GM18505 (cell line): ENCODE data around the gene PIPOX.

Experiments used
- ATAC-seq: cut with Tn5 transposase; IDR thresholded peaks from one replicate; pipeline ENCODE4 v1.9.1; 2021; ENCODE audit not compliant: unreplicated experiment
- POLR2A ChIP-seq: IDR thresholded peaks from 4 replicates; pipeline ENCODE4 v1.6.1; 2011; ENCODE audit warnings: borderline replicate concordance; ENCODE audit not compliant: insufficient read depth, insufficient read length; ENCODE audit errors: extremely low read depth

Gene PIPOX

DNA sequence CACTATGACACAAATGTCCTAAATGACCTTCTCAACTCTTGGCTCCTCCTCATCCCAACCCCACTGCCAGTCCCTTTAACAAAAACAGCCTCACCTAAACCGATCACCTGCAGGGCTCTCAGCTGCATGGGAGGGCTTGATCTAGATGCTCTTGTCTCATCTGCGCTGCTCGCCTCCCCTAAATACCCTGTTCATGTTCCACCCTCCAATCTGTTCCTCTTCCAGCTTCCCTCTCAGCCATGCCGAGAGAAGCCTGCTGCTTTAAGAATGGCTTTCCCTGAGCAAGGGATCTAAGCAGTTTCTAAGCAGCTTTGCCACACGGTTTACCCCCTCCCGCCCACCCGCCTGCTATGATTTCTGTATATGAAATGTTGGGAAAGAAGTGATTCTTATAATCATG is 23.7 kb downstream of the PIPOX start:
- ATAC-seq: no peak
- TF ChIP-seq POLR2A: no peak

- no peak for TF ChIP-seq POLR2A
- no peak for ATAC-seq
Measured at GRCh38 chr17:29068818-29069217, 25.9 kb downstream of the PIPOX start.

GRCh38 chr17:29069526-29070041 is 26.6 kb downstream of the PIPOX start:
- no peak for ATAC-seq
- TF ChIP-seq POLR2A: no peak

DNA sequence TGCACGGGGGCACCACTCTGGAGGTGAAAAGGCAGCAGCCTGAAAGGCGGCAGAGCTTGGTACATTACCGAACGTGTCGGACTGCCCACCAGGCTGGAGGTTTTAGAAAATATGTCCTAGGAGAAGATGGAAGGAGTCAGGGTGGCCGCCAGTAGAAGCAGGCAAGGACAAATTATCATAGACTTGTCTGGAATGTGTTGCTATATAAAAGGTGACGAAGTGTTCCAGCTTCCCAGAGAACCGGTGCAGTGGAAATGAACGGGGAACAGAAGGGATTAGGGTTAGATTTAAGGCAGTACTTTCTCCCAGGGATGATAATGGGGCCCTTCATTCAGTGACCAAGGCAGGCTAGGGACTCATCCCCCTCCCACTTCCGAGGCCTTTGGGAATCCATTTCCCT is 27.4 kb downstream of the PIPOX start:
- no peak for TF ChIP-seq POLR2A
- ATAC-seq: no peak

DNA sequence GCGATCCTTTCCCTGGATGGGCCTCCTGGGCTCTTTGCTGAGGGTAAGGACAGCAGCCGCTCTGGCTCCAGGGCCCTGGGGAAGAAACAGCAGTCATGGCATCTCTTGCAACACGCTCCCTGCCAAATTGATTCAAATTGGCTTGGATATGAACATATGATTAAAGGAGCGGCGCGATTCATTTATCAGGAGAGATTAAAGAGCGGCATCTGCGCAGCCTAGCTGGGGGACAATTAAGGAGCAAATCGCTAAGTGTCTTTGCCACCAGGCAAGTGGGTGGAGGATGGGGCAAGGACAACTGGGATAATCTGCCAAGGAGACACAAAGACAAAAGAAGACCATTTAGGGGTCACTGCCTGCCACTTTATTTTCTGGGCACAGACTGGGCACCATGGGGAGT is 27.8 kb downstream of the PIPOX start:
- no peak for TF ChIP-seq POLR2A
- ATAC-seq: no peak

DNA sequence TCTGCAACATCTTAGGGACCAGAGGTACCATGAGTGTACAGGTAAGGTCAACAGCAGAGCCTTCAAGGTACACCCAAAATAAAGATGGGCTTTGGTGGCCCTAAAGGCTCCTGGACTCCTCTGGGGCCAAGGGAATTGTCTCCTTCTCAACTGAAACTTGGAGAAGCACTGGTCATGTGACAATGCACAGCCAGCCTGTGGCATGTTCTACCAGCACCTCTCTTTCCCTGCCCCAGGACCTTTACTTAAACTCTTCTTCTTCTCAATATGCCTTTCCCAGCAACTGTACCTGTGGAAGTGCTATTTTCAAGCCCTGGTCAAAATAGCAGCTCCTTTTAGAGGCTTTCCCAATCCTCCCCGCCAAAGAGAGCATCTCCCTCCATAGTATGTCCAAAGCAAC is 28.4 kb downstream of the PIPOX start:
- no peak for TF ChIP-seq POLR2A
- ATAC-seq: no peak

- no peak for TF ChIP-seq POLR2A
- ATAC-seq: no peak
Measured at GRCh38 chr17:29073045-29073444, 30.1 kb downstream of the PIPOX start.

DNA sequence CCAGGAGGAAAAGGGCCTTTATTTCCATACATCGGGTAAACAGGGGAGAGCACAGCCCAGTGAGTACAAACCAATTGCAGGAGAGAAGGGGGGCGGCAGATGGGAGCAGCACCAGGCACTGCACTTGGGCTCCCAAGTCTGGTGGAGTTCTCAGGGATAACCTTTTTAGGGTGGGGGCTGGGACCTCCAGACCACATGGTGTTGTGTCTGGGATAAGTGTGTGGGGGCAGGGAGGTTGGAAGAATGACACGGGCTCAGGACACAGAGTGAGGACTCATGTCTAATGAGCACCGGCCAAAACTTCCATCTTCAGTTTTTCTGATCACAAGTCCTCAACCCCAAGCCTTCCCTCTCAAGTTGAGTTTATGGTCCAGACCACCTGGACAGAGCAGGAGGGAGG is 30.6 kb downstream of the PIPOX start:
- ATAC-seq: no peak
- no peak for TF ChIP-seq POLR2A

- ATAC-seq: no peak
- no peak for TF ChIP-seq POLR2A
Measured at GRCh38 chr17:29074488-29074887, 31.5 kb downstream of the PIPOX start.

- no peak for TF ChIP-seq POLR2A
- ATAC-seq: no peak
Measured at GRCh38 chr17:29076087-29076486, 33.1 kb downstream of the PIPOX start.

GRCh38 chr17:29076722-29077121 is 33.8 kb downstream of the PIPOX start:
- no peak for TF ChIP-seq POLR2A
- no peak for ATAC-seq

GRCh38 chr17:29077320-29077719 is 34.4 kb downstream of the PIPOX start:
- no peak for TF ChIP-seq POLR2A
- no peak for ATAC-seq

GRCh38 chr17:29078183-29079045 is 35.5 kb downstream of the PIPOX start:
- TF ChIP-seq POLR2A: no peak
- no peak for ATAC-seq

- no peak for ATAC-seq
- no peak for TF ChIP-seq POLR2A
Measured at GRCh38 chr17:29079433-29079832, 36.5 kb downstream of the PIPOX start.
